PC-3 (cell line): Measurements from ENCODE around the gene MARCHF3.

Experiments
- EZH2phosphoT487 ChIP-seq: fragments of 300-600 bp; sonication (generic); IDR thresholded peaks from 2 replicates; pipeline ENCODE4 v1.6.1; 2018; ENCODE audit warnings: mild to moderate bottlenecking, antibody characterized with exemption, low read length, borderline replicate concordance
- TF ChIP-seq, protein P1 (sequence below): fragments of 300-600 bp; sonication (generic); conservative IDR thresholded peaks from 2 replicates; pipeline ENCODE4 v1.5.1; 2017; ENCODE audit warnings: antibody characterized with exemption, low read depth, mild to moderate bottlenecking, low read length

DNA sequence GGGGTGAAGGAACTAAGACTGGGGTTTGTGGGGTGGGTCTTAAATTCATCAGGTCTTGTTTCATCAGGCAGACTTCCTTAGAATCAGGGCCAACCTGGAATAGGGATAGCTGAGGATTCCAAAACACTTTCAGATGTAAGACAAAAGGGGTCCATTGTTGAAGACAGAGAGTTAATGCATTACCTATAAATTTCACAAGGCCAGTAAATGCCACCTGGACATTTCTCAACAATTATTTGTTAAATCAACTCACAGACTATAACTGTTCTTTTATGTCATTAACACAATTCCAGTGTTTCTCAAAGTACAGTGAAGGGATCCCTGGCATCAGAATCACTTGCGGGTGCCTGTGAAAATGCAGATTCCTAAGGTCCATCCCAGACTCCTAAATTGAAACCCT lies 2.8 kb downstream of the MARCHF3 start:
- TF ChIP-seq, protein P1, sequence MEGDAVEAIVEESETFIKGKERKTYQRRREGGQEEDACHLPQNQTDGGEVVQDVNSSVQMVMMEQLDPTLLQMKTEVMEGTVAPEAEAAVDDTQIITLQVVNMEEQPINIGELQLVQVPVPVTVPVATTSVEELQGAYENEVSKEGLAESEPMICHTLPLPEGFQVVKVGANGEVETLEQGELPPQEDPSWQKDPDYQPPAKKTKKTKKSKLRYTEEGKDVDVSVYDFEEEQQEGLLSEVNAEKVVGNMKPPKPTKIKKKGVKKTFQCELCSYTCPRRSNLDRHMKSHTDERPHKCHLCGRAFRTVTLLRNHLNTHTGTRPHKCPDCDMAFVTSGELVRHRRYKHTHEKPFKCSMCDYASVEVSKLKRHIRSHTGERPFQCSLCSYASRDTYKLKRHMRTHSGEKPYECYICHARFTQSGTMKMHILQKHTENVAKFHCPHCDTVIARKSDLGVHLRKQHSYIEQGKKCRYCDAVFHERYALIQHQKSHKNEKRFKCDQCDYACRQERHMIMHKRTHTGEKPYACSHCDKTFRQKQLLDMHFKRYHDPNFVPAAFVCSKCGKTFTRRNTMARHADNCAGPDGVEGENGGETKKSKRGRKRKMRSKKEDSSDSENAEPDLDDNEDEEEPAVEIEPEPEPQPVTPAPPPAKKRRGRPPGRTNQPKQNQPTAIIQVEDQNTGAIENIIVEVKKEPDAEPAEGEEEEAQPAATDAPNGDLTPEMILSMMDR, result no peak
- no peak for TF ChIP-seq EZH2phosphoT487
